HG02938 (cell line): ENCODE results near the gene ZNF518A.

Experiments
- ATAC-seq: cut with Tn5 transposase; IDR thresholded peaks from one replicate; pipeline ENCODE4 v1.9.1; 2021; ENCODE audit warnings: mild to moderate bottlenecking, moderate library complexity; ENCODE audit not compliant: unreplicated experiment

Gene ZNF518A, protein sequence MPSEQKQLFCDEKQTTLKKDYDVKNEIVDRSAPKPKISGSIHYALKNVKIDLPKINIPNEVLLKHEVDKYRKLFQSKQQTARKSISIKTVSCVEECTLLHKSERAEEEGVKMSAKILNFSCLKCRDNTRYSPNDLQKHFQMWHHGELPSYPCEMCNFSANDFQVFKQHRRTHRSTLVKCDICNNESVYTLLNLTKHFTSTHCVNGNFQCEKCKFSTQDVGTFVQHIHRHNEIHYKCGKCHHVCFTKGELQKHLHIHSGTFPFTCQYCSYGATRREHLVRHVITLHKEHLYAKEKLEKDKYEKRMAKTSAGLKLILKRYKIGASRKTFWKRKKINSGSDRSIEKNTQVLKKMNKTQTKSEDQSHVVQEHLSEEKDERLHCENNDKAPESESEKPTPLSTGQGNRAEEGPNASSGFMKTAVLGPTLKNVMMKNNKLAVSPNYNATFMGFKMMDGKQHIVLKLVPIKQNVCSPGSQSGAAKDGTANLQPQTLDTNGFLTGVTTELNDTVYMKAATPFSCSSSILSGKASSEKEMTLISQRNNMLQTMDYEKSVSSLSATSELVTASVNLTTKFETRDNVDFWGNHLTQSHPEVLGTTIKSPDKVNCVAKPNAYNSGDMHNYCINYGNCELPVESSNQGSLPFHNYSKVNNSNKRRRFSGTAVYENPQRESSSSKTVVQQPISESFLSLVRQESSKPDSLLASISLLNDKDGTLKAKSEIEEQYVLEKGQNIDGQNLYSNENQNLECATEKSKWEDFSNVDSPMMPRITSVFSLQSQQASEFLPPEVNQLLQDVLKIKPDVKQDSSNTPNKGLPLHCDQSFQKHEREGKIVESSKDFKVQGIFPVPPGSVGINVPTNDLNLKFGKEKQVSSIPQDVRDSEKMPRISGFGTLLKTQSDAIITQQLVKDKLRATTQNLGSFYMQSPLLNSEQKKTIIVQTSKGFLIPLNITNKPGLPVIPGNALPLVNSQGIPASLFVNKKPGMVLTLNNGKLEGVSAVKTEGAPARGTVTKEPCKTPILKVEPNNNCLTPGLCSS (N-terminal part only)

DNA sequence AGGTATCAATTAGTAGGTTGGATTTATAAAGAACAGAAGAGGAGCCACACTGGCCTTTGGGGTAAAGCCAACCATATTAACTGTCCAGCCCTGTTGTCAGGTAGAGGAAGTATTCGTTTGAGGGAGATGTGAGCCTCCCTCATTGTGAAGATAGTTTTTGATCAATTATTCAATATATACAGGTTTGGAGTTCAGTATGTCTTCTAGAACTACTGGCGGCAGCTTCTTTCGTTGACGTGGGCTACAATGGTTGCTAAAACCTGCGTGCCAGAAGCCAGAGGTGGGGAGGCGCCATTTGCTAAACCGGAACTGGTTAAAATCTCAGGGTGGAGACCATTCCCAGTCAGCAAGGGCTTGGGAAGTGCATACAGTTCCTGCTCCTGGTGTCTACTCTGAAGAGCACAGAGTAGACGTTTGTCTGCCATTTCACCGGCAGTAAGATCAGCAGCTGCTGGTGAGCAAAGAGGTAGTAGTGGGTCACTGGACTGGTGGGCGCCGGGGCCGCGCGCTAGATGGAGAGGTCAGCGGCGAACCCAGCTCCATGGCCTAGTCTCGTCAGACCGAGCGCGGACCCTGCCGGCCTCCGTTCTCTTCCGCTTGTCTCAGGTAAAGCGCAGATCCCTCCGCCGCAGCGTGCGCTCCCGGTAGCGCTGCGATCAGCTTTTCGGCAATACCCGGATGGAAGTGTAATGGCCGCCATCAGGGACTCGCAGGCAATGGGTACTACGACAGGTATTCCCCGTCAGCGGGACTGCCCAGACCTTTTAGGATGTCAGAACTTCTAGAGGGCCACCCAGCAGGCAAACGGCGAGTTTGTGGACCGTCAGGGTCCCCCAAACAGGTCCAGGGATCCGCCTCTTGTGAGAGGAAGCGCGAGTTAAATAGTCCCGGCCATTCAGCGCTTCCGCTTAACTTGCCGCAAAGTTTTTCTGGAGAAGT is at the start of gene ZNF518A:
Gene ZNF518A, plus strand, starts transcription at position 911 of the 939 bp plus-strand sequence. CDS start 26,026 bp downstream, outside the sequence.
- ATAC-seq, result peak; percentile 70

DNA sequence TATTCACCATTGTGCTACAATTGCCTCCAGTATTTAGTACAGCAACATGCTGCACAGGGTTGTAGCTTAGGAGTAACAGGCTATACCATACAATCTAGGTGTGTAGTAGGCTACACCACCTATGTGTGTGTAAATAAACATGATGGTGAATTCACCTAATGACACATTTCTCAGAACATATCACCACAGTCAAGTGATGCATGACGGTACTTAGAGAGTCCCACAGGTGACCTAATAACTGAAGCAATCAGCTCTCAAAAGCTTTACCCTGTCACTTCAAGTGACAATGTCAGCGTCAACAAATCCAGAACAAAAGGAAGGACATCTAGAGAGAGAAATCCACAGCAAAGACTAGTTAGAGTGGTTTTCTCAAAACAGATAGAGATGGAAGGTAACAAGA is 47.9 kb upstream of the ZNF518A start:
- ATAC-seq, result no peak

DNA sequence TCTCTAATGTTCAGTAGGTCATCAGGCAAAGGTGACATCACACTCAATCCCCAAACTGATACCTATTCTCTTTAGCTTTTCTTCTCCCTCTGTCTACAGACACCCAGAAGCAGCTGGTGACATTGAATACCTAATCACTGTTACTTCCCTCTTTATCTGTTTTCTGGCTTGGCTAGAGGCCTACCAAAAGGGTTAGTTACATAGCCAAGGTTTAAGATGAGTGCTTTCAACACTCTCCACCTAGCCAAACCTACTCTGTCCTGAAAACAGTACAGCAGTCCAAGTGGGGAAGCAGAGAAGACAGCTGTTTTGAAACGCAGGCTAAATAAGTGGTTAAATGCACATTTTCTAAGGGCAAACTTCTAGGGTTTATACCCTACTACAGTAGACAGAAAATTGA is 47.3 kb upstream of the ZNF518A start:
- ATAC-seq, result no peak

DNA sequence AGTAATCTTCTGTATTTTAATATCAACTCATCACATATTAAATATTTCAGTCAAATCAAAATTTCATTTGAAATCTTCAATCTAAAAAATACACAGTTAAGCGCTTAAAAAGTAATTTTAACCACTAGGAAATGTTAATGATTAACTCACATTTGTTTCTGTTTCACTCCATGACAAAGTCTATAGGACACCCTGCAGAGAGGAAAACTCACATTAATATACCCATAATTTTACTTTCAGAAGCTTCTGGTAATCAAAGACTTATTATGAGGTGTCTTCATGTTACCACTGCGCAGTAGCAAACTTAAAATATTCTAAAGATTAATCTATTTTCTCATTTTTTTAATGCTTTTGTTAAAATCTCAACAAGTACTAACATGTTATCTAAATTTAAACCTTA is 41.0 kb upstream of the ZNF518A start:
- ATAC-seq, result no peak

DNA sequence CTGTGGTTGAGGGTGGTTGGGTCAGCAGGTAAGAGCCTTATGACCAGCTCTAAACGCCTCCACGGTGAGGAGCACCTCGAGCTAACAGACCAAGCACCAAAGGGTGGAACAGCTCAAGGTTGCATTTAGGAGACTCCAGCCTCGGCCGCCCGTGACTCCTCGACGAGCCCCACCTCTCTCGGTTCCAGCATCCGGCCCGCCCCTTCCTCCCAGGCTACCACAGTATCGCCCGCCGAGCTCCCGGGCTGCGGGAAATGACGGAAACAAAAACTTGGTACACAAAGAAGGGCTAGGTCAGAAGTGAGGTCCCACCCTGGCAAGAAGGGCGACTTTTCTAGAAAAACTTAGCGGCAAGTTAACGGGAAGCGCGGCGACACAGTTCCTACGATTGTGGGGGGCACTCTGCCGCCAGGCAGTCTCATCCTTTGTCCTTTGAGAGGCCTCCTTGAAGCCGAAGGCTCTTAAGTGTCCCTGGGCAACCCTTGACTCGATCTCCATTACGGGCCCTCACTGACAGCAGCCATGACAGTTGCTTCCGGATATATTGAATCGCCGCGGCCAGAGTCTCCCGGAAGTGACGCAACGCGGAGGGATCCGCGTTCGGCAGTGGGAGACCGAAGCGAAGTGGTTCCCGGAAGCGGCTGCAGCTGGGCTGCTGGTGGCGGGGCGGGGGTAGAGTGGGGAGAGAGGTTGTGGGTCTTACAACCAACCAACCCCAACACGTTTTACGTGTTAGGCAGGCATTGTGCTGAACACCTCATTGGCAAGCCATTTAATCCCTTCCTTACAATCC is 40.2 kb upstream of the ZNF518A start:
- peak; percentile 86 for ATAC-seq

DNA sequence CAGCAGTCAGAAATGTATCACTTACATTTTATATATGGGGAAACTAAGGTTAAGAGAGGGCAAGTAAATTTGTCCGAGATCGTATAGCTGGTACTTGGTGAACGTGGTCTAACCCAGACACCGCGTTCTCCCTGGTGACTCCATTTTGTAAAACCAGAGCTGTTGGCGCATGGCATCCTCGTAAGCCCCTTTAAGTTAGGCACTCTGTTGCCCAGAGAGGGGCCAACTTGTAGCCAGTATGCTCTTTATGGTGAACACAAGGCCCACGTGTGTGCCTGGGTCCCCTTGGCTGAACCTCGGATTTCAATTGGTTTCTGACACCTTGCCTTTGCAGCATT is 39.7 kb upstream of the ZNF518A start:
- ATAC-seq, result no peak

DNA sequence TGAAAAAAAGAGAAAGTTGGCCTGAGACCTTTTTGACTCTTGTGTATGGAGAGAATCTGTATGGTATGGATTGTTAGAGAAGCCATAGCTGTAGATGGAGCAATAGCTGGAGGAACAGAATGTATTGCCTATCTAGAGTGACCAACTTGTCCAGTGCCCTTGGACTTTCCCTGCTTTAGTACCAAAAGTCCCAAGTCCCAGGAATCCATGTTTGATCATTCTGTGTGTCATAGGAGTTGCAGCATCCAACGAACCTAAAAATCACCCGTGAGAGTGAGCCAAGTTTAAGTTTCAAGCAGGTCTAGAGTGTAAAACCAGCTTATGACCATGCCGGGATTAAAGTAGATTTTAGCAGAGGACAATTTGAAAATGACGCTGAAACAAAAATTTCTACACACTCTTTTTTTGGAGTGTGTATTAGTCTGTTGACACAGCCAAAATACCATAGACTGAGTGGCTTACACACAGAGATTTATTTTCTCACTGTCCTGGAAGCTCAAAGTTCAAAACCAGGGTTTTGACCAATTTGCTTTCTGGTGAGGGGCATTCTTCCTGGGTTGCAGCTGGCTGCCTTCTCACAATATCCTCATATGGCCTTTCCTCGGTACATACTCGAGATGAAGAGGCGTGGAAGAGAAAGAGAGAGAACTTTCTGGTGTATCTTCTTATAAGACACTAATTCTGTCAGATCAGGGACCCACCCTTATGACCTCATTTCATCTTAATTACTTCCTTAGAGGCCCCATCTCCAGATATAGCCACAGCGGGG is 36.9 kb upstream of the ZNF518A start:
- ATAC-seq, result no peak

DNA sequence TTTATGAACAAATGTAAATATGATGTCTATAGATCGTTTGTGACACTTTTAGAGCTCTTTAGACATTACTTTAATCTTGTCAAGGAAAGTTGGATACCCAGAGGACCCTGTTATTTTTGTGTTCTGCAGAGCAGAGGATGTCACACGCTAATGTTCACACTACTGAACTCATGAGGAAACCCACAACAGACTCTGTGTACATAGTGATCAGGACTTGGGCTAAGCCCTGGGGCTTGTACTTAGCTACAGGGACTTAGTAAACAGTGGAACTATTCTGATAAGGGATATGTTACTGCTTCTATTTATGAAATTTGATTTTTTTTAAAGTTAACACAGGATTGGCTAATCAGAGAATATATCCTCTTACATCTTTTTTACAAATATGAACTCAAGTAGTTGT is 36.1 kb upstream of the ZNF518A start:
- no peak for ATAC-seq

DNA sequence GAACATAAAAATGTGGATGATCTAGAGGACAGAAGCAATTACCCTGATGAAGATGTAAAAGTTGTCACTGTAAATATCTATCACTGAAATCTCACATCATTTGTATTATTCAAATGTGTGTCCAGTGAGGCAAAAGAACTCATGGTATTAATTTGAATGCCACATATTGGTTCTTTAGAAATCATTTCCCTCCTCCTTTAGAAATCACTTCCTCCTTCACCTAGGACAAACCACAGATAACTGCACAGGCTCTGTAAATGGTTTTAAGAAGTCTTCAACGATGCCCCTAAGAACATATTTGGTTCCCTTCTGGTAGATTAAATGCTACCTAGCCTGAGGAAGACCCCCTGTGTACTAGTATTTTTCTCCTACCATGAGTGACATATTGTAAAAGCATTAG is 33.1 kb upstream of the ZNF518A start:
- no peak for ATAC-seq

DNA sequence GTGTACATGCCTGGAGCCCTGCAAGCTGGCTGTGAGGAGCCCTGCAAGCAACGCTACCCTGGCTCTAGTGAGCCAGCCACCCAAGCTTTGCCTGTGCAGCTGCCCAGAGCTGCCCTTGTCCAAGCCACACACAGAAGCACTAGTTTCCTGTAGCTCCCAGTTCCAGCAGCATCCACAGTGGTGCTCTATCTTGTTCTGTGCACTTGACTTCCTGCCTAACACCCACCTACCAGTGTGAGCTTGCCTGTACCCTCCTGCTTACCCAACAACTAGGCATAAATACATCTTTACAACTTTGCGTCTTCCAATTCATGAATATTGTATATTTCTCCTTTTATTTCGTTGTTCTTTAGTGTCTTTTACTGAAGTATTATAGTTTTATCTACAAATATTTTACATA is 32.2 kb upstream of the ZNF518A start:
- ATAC-seq, result no peak

DNA sequence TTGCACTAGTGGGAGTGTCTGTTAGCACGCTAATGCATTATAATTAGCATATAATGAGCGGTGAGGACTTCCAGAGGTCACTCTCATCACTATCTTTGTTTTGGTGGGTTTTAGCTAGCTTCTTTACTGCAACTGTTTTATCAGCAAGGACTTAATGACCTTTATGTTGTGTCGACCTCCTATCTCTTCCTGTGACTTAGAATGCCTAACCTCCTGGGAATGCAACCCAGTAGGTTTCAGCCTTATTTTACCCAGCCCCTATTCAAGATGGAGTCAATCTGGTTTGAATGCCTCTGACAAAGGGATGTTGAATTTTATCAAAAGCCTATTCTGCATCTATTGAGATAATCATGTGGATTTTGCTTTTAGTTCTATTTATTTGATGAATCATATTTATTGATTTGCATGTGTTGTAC is 22.5 kb upstream of the ZNF518A start:
- no peak for ATAC-seq

DNA sequence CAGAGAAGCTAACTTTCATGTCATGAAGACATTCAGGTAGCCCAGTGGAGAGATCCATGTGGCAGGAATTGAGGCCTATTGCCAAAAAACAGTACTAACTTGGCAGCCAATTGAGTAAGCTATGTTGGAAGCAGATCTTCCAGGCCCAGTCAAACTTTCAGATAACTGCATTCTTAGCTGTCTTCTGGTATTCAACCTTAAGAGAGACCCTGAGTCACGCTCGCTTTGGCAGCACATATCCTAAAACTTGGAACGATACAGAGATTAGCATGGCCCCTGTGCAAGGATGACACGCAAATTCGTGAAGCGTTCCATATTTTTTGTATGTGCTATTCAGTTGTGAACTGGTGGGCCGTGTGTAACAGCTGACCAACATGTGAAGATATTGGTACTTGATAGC is 17.6 kb upstream of the ZNF518A start:
- no peak for ATAC-seq

DNA sequence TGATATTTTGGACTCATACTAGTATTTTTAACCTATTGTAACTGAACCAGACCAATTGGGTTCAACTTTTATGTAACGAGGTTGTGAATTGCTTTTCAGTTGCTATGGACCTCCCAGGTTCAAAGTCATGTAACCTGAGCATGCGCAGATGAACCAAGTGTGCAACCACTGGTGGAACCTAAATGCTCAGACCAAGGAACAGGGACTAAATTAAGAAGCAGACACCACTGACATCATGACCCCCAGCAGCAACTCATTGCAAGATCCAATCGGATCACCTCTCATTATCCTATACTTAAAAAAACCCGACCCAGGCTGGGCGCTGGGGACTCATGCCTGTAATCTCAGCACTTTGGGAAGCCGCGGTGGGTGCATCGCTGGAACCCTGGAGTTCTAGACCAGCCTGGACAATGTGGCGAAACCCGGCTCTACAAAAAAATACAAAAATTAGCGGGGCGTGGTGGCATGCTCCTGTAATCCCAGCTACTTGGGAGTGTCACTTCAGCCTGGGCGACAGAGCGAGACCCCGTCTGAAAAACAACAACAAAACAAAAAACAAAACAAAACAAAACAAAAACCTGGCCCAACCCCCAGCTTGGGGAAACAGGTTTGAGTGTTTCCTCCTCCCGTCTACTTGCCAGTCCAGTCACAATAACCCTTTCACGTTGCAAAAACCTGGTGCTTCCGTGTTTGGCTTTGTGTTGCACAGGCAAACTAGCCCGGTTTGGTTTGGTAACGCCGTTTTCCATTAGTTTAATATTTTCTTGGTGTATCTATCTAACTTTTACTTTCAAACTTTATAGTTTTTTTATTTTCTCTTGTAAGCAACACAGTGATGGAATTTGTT is 11.3 kb upstream of the ZNF518A start:
- ATAC-seq, result no peak

DNA sequence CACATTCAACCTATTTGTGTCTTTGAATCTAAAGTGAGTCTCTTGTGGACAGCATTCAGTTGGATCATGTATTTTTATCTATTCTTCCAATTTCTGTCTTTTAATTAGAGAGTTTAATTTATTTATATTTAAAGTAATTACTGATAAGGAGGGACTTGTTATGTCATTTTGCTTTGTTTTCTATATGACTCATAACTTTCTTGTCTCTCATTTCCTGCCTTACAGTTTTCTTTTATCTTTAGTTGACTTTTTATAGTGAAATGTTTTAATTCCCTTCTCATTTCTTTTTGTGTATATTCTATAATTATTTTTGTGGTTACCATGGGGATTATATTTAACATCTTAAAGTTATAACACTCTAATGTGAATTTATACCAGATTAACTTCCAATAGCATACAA is 7.3 kb upstream of the ZNF518A start:
- no peak for ATAC-seq

DNA sequence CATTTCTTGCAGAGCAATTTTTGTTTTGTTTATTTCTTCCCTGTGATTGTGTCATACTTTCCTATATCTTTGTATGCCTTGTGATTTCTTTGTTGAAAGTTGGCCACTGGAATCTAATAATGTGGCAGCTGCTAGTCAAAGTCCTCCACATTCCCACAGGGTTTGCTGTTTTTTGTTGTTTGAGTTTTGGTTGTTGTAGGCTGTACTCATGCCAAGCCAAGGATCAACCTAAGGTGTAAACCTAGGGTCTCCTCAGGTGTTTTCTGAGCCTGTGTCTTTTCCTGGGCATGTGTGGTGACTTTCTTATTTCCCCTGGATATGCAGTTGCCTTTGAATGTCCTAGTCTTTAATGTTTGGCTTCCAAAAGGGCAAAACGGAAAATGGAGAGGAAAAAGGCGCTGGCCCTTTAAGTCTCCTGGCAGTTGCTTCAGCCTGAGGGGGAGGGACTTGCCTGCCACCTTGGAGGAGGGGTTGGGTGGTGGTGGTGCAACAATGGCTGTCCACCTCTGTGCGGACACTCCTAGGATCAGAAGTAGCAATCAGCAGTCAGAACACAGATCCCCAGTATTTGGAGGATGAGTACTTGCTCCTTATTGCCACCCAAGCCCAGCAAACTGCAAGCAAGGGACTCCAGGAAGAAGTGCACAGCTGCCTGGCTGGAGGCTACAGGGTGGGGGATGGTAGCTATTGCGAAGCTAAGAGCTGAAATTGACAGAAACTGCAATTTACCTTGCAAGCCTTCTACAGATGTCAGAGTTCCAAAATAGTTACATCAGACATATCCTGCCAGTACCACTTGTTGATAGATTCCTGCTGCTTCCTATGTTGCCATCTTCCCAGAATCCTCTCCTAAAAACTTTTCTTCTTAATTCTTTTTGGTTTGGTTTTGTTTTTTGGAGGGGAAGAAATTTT is 5.6 kb upstream of the ZNF518A start:
- ATAC-seq, result no peak

DNA sequence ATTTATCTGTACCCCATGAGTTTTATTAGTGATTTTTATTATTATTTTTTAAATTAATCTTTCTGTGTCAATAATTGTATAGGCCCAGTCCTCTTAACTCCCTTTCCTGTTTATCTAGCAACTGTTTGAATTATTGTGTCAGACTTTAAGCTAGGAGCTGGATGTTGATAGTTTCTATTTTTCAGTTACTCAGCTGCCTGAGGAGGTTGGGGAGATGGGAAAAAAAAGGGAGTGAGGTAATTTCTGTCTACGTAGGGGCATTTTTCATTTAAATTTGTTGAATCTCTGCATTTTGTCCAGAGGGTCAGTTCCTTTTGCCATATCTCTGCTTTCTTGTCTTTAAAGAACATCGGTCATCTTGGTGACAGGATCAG is 5.0 kb upstream of the ZNF518A start:
- ATAC-seq, result no peak

DNA sequence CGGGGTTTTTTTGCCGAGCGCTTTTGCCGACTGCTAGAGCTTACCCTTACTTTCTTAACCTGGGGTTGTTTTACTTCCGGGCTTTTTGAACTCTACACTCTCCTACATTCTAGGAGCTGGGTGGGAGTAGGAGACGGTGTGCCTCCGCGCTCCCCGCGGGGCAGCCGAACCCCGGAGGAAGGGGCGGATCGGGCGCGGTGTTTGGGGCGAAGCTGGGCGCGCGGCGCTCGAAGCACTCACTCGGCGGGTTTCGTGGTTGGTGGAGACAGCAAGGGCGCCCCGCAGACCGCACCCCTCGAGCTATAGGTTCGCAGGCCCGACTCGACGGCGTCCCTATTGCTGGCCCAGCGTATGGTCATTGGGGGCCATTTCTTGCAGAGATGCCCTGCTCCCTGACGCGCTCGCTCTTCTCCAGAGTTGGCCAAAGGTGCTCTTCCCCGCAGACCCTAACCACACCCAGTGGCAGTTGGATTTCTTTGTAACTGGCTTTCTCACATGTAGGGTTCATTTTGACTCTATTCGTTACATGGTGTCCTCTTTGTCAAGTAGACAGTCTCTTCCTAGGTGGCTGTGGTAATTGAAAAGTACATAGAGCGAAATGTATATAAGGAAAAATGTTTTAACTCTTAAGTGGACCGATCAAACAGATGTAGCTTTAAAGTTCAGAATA is 364 bp downstream of the ZNF518A start:
- peak; percentile 67 for ATAC-seq
